Islet precursor cell (in vitro differentiated cells): Measurements from ENCODE around the gene ZNF649.
"Not testable (repeated sequence)": the region's sequence is repeated elsewhere in the genome, so short reads cannot be mapped to it uniquely, and the experiment has no call there.

ENCODE experiments used
- DNase-seq: peaks from one replicate; pipeline ENCODE4 v3.0.0-alpha.2; 2018

Gene ZNF649

DNA sequence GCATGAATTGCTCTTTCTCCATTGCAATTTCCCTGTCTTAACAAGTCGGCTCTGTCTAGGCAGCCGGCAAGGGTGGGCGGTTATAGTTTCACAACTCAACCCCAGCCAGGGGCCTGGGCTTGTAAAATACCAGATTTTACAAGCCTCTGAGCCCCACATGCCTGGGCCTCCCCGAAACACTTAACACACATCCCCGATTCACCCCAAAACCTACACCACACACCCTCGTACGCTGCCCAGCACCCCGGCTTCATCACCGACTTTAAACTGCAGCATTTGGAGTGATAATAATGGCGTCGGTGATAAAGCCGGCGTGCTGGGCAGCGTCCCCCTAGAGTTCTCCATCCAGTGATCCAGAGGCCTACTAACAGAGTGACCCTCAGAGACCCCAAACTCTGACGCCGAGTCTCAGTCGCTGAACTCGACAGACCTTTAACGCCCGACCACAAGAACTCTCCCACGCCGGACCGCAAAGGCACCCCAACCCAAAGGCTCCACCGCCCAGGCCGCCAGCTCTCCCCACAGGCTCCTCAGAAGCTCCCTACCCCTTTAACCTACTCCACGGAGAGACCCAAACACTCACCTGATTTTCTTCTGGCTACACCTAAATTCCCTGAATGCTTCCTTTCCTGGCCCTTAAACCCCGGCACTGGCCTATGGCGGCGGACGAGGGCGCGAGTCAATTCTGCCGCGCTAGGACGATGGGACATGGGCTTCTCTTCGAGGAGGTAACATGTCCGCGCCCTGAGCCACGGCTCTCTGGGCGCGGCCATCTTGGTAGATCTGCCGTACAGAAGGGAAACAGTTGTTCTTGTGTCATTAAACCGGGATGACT is at the start of gene ZNF649:
TSS of gene ZNF649 (minus strand) at position 687 of the 835 bp plus-strand sequence. CDS start 4,910 bp downstream, outside the sequence.
- peak; percentile 94 for DNase-seq

DNA sequence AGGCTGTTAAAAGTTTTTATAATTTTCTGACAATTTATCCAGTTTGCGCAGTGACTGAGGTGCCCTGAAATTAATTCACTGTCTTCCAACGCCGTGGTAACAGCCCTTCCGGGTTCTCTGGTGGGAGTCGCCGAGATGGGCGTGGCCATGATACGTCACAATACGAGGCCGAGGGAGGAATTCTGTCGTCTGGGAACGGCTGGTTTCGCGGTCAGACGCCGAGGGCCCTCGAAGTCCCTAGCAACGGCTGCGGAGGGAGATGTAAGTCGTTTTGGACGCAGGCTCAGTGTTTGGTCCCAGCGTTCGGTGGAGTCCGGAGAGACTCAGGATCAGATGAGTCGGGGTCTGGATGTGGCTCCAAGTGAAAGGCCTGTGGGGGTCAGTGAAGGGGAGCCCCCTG is 44.2 kb upstream of the ZNF649 start:
- no peak for DNase-seq

- DNase-seq = no peak
These were observed 41.8 kb upstream of the ZNF649 start for GRCh38 chr19:51946602-51947001.

DNA sequence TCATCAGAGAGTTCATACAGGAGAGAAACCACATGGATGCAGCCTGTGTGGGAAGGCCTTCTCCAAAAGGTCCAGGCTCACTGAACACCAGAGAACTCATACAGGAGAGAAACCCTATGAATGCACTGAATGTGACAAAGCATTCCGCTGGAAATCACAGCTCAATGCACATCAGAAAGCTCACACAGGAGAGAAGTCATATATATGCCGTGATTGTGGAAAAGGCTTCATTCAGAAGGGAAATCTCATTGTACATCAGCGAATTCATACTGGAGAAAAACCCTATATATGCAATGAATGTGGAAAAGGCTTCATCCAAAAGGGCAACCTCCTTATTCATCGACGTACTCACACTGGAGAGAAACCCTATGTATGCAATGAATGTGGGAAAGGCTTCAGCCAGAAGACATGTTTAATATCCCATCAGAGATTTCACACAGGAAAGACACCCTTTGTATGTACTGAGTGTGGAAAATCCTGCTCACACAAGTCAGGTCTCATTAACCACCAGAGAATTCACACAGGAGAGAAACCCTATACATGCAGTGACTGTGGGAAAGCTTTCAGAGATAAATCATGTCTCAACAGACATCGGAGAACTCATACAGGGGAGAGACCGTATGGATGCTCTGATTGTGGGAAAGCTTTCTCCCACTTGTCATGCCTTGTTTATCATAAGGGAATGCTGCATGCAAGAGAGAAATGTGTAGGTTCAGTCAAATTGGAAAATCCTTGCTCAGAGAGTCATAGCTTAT is 40.2 kb upstream of the ZNF649 start:
- no peak for DNase-seq

GRCh38 chr19:51938936-51939335 is 34.1 kb upstream of the ZNF649 start:
- no peak for DNase-seq

DNA sequence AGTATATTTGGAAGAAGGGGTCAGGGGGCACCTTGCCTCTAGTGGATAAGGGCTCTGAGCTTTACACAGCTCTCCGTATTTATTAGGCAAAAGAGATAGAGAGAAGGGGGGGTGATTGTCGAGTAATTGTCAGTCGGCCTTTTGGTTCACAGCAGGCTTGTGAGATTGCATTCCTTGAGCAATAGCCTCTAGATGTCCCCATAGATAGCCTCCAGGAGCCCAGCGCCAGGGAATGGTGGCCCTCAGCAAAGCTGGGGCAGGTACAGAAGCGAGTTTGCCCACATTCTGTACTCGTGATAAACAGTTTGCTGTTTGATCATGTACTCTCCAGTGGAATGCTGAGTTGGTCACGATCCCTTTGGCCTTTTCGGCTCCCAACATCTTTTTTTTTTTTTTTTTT is 27.1 kb upstream of the ZNF649 start:
- DNase-seq = no peak

DNA sequence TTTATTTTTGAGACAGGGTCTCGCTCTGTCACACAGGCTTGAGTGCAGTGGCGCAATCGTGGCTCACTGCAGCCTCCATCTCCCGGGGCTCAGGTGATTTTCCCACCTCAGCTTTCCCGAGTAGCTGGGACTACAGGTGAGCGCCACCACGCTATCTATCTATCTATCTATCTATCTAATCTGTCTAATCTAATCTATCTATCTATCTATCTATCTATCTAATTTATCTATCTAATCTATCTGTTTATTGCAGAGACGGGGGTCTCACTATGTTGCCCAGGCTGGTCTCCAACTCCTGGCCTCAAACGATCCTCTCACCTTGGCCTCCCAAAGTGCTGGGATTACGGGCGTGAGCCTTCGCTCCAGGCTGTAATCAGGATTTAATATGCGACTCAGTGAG is 23.0 kb upstream of the ZNF649 start:
- no peak for DNase-seq

DNA sequence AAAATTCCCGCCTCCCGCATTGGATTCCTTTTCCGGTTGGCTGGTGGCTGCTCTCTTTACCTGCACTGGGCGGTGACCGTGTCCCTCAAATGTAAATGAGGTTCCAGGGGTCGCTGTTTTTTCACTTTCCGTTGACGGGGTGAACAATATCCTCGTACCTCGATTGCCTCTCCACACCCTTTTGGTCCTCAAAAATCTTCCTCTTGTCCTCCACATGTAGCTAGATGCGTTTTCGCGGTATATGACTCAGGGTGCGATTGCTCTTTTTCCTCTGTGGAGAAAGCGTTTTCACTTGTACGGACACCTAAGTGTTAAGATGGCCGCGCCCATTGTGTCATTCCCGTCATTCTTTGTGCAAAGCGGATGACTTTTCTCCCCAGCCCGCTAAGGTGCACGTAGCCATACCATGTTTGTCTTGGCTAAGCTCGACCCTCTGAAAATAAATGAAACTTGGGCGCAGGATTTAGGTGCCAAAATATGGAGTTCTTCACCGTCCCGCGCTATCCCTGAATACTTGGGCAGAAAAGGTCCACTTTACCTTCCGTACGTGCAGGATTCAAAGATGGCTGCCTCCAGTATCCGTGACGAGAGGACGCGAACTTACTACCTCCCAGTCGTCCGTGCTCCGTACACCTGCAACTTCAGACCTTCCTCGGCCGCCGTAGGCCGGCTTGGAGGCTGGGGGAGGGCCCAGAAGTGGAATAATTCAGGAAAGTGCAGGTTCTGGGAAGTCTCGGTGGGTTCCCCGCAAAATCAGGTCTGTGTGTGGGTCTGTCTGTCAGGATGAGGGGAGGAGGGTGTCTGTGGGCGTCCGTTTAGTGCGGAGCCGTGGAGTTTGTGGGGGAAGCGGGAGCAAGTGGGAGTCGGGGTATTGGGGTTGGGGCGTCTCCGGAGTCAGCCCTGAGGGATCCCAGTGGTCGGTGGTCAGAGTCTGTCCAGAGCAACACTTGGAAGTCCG is 22.2 kb upstream of the ZNF649 start, which contains the start of gene ZNF613:
TSS of gene ZNF613 (plus strand) at position 689 of the 958 bp plus-strand sequence. CDS start 8,749 bp downstream, outside the sequence.
- DNase-seq = peak; percentile 94

DNA sequence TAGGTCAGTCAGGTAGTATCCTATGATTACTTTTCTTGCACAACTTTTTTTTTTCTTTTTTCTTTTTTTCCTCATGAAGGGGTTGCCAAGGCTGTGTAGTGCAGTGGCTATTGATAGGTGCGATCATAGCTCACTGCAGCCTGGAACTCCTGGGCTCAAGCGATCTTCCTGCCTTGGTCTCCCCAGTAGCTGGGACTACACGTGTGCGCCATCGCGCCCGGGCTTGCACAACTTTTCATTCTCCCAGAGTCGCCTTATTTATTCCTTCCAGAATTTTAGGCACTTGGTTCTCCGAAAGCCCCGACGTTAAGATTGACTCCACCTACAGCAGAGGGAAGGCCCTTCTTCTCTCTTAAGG is 21.6 kb upstream of the ZNF649 start:
- DNase-seq = no peak

GRCh38 chr19:51921949-51922348 is 17.1 kb upstream of the ZNF649 start:
- DNase-seq = no peak

DNA sequence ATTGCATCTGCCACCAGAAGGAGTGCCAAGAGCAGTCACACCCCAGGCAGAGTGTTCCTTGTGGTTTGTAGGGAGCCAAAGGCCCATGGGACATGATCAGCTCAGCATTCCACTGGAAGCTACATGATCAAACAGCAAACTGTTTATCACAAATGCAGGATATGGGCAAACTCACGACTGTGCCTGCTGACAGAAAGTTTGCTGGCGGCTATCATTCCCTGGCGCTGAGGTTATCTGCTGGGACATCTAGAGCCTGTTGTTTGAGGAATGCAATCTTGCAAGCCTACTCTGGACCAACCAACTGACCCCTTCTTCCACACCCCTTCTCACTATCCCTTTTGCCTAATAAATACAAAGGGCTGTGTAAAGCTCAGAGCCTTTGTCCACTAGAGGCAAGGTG is 14.8 kb upstream of the ZNF649 start:
- no peak for DNase-seq

GRCh38 chr19:51916167-51916566 is 11.3 kb upstream of the ZNF649 start:
- DNase-seq = no peak

DNA sequence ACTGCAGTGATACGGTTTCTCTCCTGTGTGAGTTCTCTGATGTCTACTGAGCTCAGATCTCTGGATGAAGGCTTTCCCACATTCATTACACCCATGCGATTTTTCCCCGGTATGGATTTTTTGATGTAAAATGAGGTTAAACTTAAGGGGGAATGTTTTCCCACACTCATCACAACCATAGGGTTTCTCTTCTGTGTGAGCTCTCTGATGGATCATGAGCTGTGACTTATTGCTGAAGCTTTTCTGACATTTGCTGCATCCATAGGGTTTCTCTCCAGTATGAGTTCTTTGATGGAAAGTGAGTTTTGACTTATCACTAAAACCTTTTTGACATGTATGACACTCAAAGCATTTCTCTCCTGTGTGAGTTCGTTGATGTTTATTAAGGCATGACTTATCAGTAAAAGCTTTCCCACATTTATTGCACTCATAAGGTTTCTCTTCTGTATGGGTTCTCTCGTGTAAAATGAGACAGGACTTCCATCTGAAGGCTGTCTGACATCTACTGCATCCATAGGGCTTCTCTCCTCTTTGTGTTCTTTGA is 10.6 kb upstream of the ZNF649 start:
- DNase-seq = no peak

DNA sequence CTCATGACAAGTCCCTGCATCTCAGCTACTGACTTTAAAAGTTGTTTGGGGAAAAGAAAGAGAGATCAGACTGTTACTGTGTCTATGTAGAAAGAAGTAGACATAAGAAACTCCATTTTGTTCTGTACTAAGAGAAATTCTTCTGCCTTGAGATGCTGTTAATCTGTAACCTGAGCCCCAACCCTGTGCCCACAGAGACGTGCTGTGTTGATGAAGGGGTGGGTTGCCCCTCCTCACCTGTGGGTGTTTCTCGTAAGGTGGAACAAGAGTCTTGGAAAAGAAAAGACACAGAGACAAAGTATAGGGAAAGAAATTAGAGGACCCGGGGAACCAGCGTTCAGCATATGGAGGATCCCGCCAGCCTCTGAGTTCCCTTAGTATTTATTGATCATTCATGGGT is 3.2 kb upstream of the ZNF649 start:
- not testable (repeated sequence) for DNase-seq

GRCh38 chr19:51906108-51906507 is 1.3 kb upstream of the ZNF649 start:
- not testable (repeated sequence) for DNase-seq

- not testable (repeated sequence) for DNase-seq
These were observed 822 bp upstream of the ZNF649 start for GRCh38 chr19:51905639-51906038.

- DNase-seq = no peak
These were observed 389 bp upstream of the ZNF649 start for GRCh38 chr19:51905206-51905605.

GRCh38 chr19:51903192-51903591 is 1.6 kb downstream of the ZNF649 start:
- DNase-seq = no peak

GRCh38 chr19:51901860-51902259 is 3.0 kb downstream of the ZNF649 start:
- DNase-seq = no peak

- DNase-seq = no peak
These were observed 13.5 kb downstream of the ZNF649 start for GRCh38 chr19:51891193-51891747.

DNA sequence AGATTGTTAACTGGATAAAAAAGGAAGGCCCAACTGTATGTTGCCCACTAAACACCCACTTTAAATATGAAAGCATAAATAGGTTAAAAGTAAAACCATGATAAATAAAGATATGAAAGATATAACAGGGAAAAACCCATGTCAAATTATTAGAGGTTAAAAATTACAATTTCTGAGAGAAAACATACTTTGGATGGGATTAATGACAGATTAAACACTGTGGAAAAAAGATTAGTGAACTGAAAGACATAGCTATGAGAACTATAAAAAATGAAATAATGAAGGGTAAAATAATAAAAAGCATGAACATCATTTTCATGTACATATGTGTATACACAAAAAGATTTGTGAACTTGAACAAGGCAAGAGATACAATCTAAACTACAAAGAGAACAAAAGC is 14.9 kb downstream of the ZNF649 start:
- DNase-seq = no peak
